ENCODE measurements around the gene PGBD5. TPM values are rescaled to one million over a fixed set of nuclear protein-coding genes. Genes with fewer than 3 reads are reported as not detected.

Gene PGBD5
- total RNA-seq, 8 experiments from 2014 or later: 0.66 to 28.8 (median 12.3) TPM

GRCh38 chr1:230306169-230306568, 120.0 kb downstream of the PGBD5 start:
- ATAC-seq (replicated peaks in 6 of 8): no peak
- H3K4me3 ChIP-seq: no peak overlapping the region
- in situ Hi-C loops (cut with MboI; ENCODE audit: low pct_unique_long_range_greater_than_20kb in 2 of 9, low sequenced_read_pairs in 9 of 9, unreplicated experiment in 9 of 9): loop anchor here in 8 of 9 experiments (25.0 kb wide), 2 partner anchors 644 to 1044 kb away; partner anchors contain the start of gene RAB4A (in 3 of the 8)
- no peak overlapping the region for H3K27ac ChIP-seq
- 20 to 100% (median 80%) methylated on average over 1 to 4 of the region's 4 CpGs; no CpG with 5 or more reads in 4 of the 10 experiments for WGBS, 10 experiments
- no peaks in the 10 kb centered on the region for H3K4me1 ChIP-seq (replicated peaks in 1 of 2)

GRCh38 chr1:230303822-230304221, 122.3 kb downstream of the PGBD5 start:
- in situ Hi-C loops (cut with MboI; ENCODE audit: low pct_unique_long_range_greater_than_20kb in 2 of 9, low sequenced_read_pairs in 9 of 9, unreplicated experiment in 9 of 9): loop anchor here in 8 of 9 experiments (25.0 kb wide), 2 partner anchors 642 to 1042 kb away; partner anchors contain the start of gene RAB4A (in 3 of the 8)
- Histone ChIP-seq H3K4me3 (no peak overlapping the region), H3K4me1 (replicated peaks in 1 of 2) (peaks cover 14 to 16% of the 10 kb centered on the region in 2 donors), H3K27ac (no peak overlapping the region)
- WGBS, 10 experiments: 20 to 90% (median 79%) methylated on average over 2 to 6 of the region's 6 CpGs; no CpG with 5 or more reads in 3 of the 10 experiments
- ATAC-seq (replicated peaks in 6 of 8): peak in 1 of 8 experiments; percentile 11

- Histone ChIP-seq H3K4me1 (replicated peaks in 1 of 2) (peaks cover 14 to 16% of the 10 kb centered on the region in 2 donors), H3K27ac (no peak overlapping the region), H3K4me3 (no peak overlapping the region)
- in situ Hi-C loops (cut with MboI; ENCODE audit: low pct_unique_long_range_greater_than_20kb in 2 of 9, low sequenced_read_pairs in 9 of 9, unreplicated experiment in 9 of 9): loop anchor here in 8 of 9 experiments (25.0 kb wide), 2 partner anchors 641 to 1041 kb away; partner anchors contain the start of gene RAB4A (in 3 of the 8)
- no peak for ATAC-seq (replicated peaks in 6 of 8)
- WGBS, 10 experiments: 22 to 92% (median 83%) methylated on average over 1 to 6 of the region's 6 CpGs; no CpG with 5 or more reads in 1 of the 10 experiments
Measured at GRCh38 chr1:230303069-230303468, 123.1 kb downstream of the PGBD5 start.

- Histone ChIP-seq H3K4me1 (replicated peaks in 1 of 2) (peaks cover 14 to 16% of the 10 kb centered on the region in 2 donors), H3K27ac (no peak overlapping the region), H3K4me3 (no peak overlapping the region)
- in situ Hi-C loops (cut with MboI; ENCODE audit: low pct_unique_long_range_greater_than_20kb in 2 of 9, low sequenced_read_pairs in 9 of 9, unreplicated experiment in 9 of 9): loop anchor here in 8 of 9 experiments (25.0 kb wide), 2 partner anchors 640 to 1040 kb away; partner anchors contain the start of gene RAB4A (in 3 of the 8)
- 0 to 100% (median 87%) methylated on average over 1 to 5 of the region's 6 CpGs; no CpG with 5 or more reads in 3 of the 10 experiments for WGBS, 10 experiments
- ATAC-seq (replicated peaks in 6 of 8): peak in 5 of 8 experiments; percentile 29 to 57 (median 46)
Measured at GRCh38 chr1:230301822-230302221, 124.3 kb downstream of the PGBD5 start.

GRCh38 chr1:230301322-230301721, 124.8 kb downstream of the PGBD5 start:
- Histone ChIP-seq H3K4me1 (replicated peaks in 1 of 2) (peaks cover 14 to 16% of the 10 kb centered on the region in 2 donors), H3K27ac (no peak overlapping the region), H3K4me3 (no peak overlapping the region)
- 0 to 94% (median 85%) methylated on average over 1 to 8 of the region's 8 CpGs; no CpG with 5 or more reads in 3 of the 10 experiments for WGBS, 10 experiments
- ATAC-seq (replicated peaks in 6 of 8): peak in 1 of 8 experiments; percentile 2
- in situ Hi-C loops (cut with MboI; ENCODE audit: low pct_unique_long_range_greater_than_20kb in 2 of 9, low sequenced_read_pairs in 9 of 9, unreplicated experiment in 9 of 9): loop anchor here in 8 of 9 experiments (25.0 kb wide), 2 partner anchors 639 to 1039 kb away; partner anchors contain the start of gene RAB4A (in 3 of the 8)

GRCh38 chr1:230300322-230301301, 125.5 kb downstream of the PGBD5 start:
- no peak for ATAC-seq (replicated peaks in 6 of 8)
- H3K27ac ChIP-seq: no peak overlapping the region
- in situ Hi-C loops (cut with MboI; ENCODE audit: low pct_unique_long_range_greater_than_20kb in 2 of 9, low sequenced_read_pairs in 9 of 9, unreplicated experiment in 9 of 9): loop anchor here in 8 of 9 experiments (25.0 kb wide), 2 partner anchors 638 to 1038 kb away; partner anchors contain the start of gene RAB4A (in 3 of the 8)
- H3K4me3 ChIP-seq: no peak overlapping the region
- H3K4me1 ChIP-seq (replicated peaks in 1 of 2): peaks cover 14 to 16% of the 10 kb centered on the region in 2 donors
- 65 to 92% (median 85%) methylated on average over 1 to 18 of the region's 26 CpGs; no CpG with 5 or more reads in 4 of the 10 experiments for WGBS, 10 experiments

GRCh38 chr1:230299191-230300006, 126.7 kb downstream of the PGBD5 start:
- no peak overlapping the region for H3K4me3 ChIP-seq
- in situ Hi-C loops (cut with MboI; ENCODE audit: low pct_unique_long_range_greater_than_20kb in 2 of 9, low sequenced_read_pairs in 9 of 9, unreplicated experiment in 9 of 9): loop anchor here in 8 of 9 experiments (25.0 kb wide), 2 partner anchors 637 to 1037 kb away; partner anchors contain the start of gene RAB4A (in 3 of the 8)
- H3K4me1 ChIP-seq (replicated peaks in 1 of 2): peaks cover 14 to 16% of the 10 kb centered on the region in 2 donors
- H3K27ac ChIP-seq: peak overlapping the region in 1 of 2 donors; percentile 29
- 20 to 81% (median 64%) methylated on average over 1 to 14 of the region's 15 CpGs; no CpG with 5 or more reads in 3 of the 10 experiments for WGBS, 10 experiments
- peak in 5 of 8 experiments; percentile 47 to 83 (median 78) for ATAC-seq (replicated peaks in 6 of 8)

- 33 to 88% (median 63%) methylated on average over 1 to 3 of the region's 3 CpGs; no CpG with 5 or more reads in 3 of the 10 experiments for WGBS, 10 experiments
- ATAC-seq (replicated peaks in 6 of 8): no peak
- Histone ChIP-seq H3K4me3 (no peak overlapping the region), H3K4me1 (replicated peaks in 1 of 2) (peaks cover 24 to 31% of the 10 kb centered on the region in 2 donors), H3K27ac (no peak overlapping the region)
- in situ Hi-C loops (cut with MboI; ENCODE audit: low pct_unique_long_range_greater_than_20kb in 2 of 9, low sequenced_read_pairs in 9 of 9, unreplicated experiment in 9 of 9): no loop called here
Measured at GRCh38 chr1:230295367-230295766, 130.8 kb downstream of the PGBD5 start.

GRCh38 chr1:230293390-230293700, 132.8 kb downstream of the PGBD5 start:
- H3K27ac ChIP-seq: no peak overlapping the region
- ATAC-seq (replicated peaks in 6 of 8): peak in 4 of 8 experiments; percentile 3 to 16 (median 6)
- H3K4me3 ChIP-seq: no peak overlapping the region
- 54 to 91% (median 70%) methylated on average over 2 to 5 of the region's 7 CpGs; no CpG with 5 or more reads in 6 of the 10 experiments for WGBS, 10 experiments
- peaks cover 9 to 17% of the 10 kb centered on the region in 2 donors for H3K4me1 ChIP-seq (replicated peaks in 1 of 2)
- in situ Hi-C loops (cut with MboI; ENCODE audit: low pct_unique_long_range_greater_than_20kb in 2 of 9, low sequenced_read_pairs in 9 of 9, unreplicated experiment in 9 of 9): no loop called here

- Histone ChIP-seq H3K4me3 (no peak overlapping the region), H3K27ac (no peak overlapping the region), H3K4me1 (replicated peaks in 1 of 2) (peaks cover 9 to 17% of the 10 kb centered on the region in 2 donors)
- in situ Hi-C loops (cut with MboI; ENCODE audit: low pct_unique_long_range_greater_than_20kb in 2 of 9, low sequenced_read_pairs in 9 of 9, unreplicated experiment in 9 of 9): no loop called here
- peak in 7 of 8 experiments; percentile 54 to 81 (median 79) for ATAC-seq (replicated peaks in 6 of 8)
- WGBS, 10 experiments: 16 to 57% (median 42%) methylated on average over 2 to 11 of the region's 12 CpGs; no CpG with 5 or more reads in 1 of the 10 experiments
Measured at GRCh38 chr1:230292689-230293389, 133.3 kb downstream of the PGBD5 start.

- Histone ChIP-seq H3K27ac (no peak overlapping the region), H3K4me3 (no peak overlapping the region), H3K4me1 (replicated peaks in 1 of 2) (peaks cover 9 to 17% of the 10 kb centered on the region in 2 donors)
- in situ Hi-C loops (cut with MboI; ENCODE audit: low pct_unique_long_range_greater_than_20kb in 2 of 9, low sequenced_read_pairs in 9 of 9, unreplicated experiment in 9 of 9): no loop called here
- peak in 5 of 8 experiments; percentile 16 to 36 (median 24) for ATAC-seq (replicated peaks in 6 of 8)
- WGBS, 10 experiments: 11 to 100% (median 46%) methylated on average over 1 to 8 of the region's 28 CpGs; no CpG with 5 or more reads in 2 of the 10 experiments
Measured at GRCh38 chr1:230291731-230292620, 134.2 kb downstream of the PGBD5 start.
